RPMI7951 (cell line): ENCODE data around the gene HS3ST1. TPM values are rescaled to one million over a fixed set of nuclear protein-coding genes. Genes with fewer than 3 reads are reported as not detected.
"Not testable (repeated sequence)": the region's sequence is repeated elsewhere in the genome, so short reads cannot be mapped to it uniquely, and the experiment has no call there.

Experiments
- DNase-seq: peaks from one replicate; pipeline ENCODE4 v3.0.0-alpha.2; 2012; ENCODE audit warnings: low read depth
- total RNA-seq: library from RNA; depleted of rRNA; stranded (reverse); fragments of >200 nt; shearing (Covaris generic); gene quantifications from 2 replicates; pipeline ENCODE4 v1.2.3, GENCODE V29; 2014

The HS3ST1 gene
- total RNA-seq, 1 experiment from 2014 or later: under 0.01 TPM

GRCh38 chr4:11404431-11404830, 24.3 kb downstream of the HS3ST1 start:
- no peak for DNase-seq

- DNase-seq: no peak
Observed at GRCh38 chr4:11402192-11402591, 26.5 kb downstream of the HS3ST1 start.

- DNase-seq: no peak
Observed at GRCh38 chr4:11399461-11399971, 29.2 kb downstream of the HS3ST1 start.

- no peak for DNase-seq
Observed at GRCh38 chr4:11397819-11398610, 30.7 kb downstream of the HS3ST1 start.

- DNase-seq: no peak
Observed at GRCh38 chr4:11397146-11397545, 31.5 kb downstream of the HS3ST1 start.

GRCh38 chr4:11393551-11393950, 35.1 kb downstream of the HS3ST1 start:
- DNase-seq: no peak

- DNase-seq: not testable (repeated sequence)
Observed at GRCh38 chr4:11384072-11384471, 44.6 kb downstream of the HS3ST1 start.

- no peak for DNase-seq
Observed at GRCh38 chr4:11376571-11376970, 52.1 kb downstream of the HS3ST1 start.

- no peak for DNase-seq
Observed at GRCh38 chr4:11376146-11376545, 52.5 kb downstream of the HS3ST1 start.

GRCh38 chr4:11368701-11369115, 60.0 kb downstream of the HS3ST1 start:
- no peak for DNase-seq

- DNase-seq: peak; percentile 19
Observed at GRCh38 chr4:11367371-11367770, 61.3 kb downstream of the HS3ST1 start.

- DNase-seq: no peak
Observed at GRCh38 chr4:11366859-11367258, 61.8 kb downstream of the HS3ST1 start.

- DNase-seq: no peak
Observed at GRCh38 chr4:11365039-11365438, 63.7 kb downstream of the HS3ST1 start.

GRCh38 chr4:11359591-11359990, 69.1 kb downstream of the HS3ST1 start:
- DNase-seq: no peak

- no peak for DNase-seq
Observed at GRCh38 chr4:11355226-11355625, 73.5 kb downstream of the HS3ST1 start.

- no peak for DNase-seq
Observed at GRCh38 chr4:11354531-11354930, 74.2 kb downstream of the HS3ST1 start.

- DNase-seq: no peak
Observed at GRCh38 chr4:11348449-11349088, 80.1 kb downstream of the HS3ST1 start.

GRCh38 chr4:11344916-11345315, 83.8 kb downstream of the HS3ST1 start:
- no peak for DNase-seq

GRCh38 chr4:11343536-11343935, 85.2 kb downstream of the HS3ST1 start:
- no peak for DNase-seq
